GM19397 (cell line): ENCODE results near the gene ALDH1L2.
"Not testable (repeated sequence)": the region's sequence is repeated elsewhere in the genome, so short reads cannot be mapped to it uniquely, and the experiment has no call there.

Experiments used
- ATAC-seq: cut with Tn5 transposase; IDR thresholded peaks from one replicate; pipeline ENCODE4 v1.9.1; 2021; ENCODE audit warnings: mild to moderate bottlenecking, moderate library complexity; ENCODE audit not compliant: unreplicated experiment

The ALDH1L2 gene

DNA sequence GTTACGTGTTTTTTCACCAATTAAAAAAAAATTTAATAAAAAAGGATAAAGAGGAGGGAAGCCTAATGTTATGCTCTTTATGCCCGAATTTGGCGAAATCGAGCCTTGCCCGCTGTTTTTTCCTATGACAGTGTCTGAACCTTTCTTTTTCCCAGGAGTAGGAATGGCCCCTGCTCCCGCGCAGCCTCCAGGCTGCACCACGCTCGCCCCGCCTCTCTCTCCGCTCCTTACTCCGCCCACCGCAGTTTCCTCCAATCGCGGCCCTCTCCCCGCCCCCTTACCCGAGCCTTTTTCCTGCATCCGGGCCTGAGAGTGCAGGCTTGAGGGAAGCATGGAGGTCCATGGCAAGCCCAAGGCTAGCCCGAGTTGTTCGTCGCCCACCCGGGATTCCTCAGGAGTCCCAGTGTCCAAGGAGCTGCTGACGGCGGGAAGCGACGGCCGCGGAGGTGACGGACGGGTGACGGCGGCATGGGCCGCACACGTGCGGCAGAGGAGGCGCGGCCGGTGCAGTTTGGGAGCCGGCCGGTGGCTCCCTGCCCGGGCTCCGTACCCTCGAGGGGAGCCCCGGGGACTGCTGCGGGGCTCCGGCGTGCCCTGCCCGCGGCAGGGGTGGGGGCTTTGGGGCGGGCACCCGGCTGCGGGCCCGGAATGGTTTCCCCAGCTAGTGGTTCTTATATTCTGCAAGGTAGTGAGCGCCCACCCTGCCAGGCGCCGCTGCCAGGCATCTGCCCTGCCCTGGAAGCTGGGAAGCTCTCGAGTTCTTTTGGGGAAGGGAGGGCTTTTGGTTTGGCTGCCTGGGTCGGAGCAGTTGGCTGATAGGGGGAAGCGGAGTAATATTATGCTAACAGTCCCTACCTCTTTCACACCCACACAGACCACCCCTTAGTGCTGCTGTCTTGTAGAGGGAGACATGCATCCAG lies 98.0 kb downstream of the ALDH1L2 start, which contains the start of gene NOPCHAP1:
TSS of gene NOPCHAP1 (plus strand) at position 295 of the 920 bp plus-strand sequence. CDS start at position 332, 37 bp downstream.
- peak; percentile 94 for ATAC-seq

DNA sequence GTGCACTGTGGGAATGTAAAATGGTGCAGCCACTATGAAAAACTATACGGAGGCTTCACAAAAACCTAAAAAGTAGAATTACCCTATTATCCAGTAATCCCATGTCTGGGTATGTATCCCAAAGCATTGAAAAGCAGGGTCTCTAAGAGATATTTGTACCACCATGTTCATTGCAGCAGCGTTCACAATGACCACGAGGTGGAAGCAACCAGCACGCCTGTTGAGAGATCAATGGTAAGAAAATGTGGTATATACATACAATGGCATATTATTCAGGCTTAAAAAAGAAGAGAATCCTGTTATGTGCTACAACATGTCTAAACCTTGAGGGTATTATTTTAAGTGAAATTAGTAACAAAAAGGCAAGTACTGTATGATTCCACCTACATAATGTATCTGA lies 99.1 kb downstream of the ALDH1L2 start:
- ATAC-seq: no peak

DNA sequence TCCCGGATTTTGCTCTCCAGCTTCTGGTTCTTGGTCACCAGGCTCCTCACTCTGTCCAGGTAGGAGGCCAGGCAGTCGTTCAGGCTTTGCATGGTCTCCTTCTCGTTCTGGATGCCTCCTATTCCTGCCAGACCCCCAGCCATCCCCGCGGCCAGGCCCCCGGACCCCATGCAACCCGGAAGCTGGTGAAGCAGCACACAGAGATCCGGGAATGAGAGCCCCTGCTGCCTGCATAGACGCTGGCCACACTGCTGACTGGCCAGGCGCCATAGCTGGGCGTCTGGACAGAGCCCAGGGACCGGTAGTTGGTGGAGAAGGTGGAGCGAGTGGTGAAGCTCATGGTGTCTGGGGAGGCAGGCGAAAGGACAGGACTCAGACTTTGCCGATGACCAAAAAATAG lies 106.6 kb downstream of the ALDH1L2 start:
- ATAC-seq: not testable (repeated sequence)

- ATAC-seq: no peak
Observed at GRCh38 chr12:104976703-104977102, 107.6 kb downstream of the ALDH1L2 start.

GRCh38 chr12:104975587-104976343 lies 108.5 kb downstream of the ALDH1L2 start:
- no peak for ATAC-seq

DNA sequence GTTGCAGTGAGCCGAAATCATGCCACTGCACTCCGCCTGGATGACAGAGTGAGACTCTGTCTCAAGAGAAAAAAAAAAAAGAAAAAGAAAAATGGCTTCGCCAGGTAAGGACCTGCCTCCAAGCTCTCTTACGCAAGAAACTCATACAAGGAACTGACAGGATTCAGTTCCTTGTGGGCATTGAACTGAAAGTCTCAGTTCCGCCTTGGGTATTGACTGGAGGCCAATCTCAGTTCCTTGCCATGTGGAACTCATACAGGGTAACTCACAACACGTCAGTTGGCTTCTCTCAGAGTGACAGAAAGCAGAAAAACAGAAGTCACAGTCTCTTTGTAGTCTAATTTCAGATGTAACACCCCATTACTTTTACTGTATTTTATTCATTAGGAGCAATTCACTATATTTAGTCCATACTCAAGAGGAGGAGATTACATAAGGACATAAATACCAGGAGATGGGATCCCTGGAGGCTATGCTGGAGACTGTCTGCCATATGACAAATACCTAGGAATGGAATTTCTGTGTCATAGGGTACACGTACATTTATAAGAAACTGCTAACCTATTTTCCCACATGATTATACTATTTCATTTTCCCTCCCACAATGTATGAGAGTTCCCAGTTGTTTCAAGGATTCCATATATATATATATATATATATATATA lies 109.5 kb downstream of the ALDH1L2 start:
- ATAC-seq: peak; percentile 97

GRCh38 chr12:104973250-104973649 lies 111.0 kb downstream of the ALDH1L2 start:
- ATAC-seq: no peak

- ATAC-seq: no peak
Observed at GRCh38 chr12:104971306-104971705, 113.0 kb downstream of the ALDH1L2 start.
